H1 (cell line): ENCODE data around the gene CDC42BPB.

Experiments
- CHD7 ChIP-seq: fragments of 300-600 bp; sonication (generic); IDR thresholded peaks from 2 replicates; pipeline ENCODE4 v1.7.1; 2012; ENCODE audit warnings: low read length, moderate library complexity, mild to moderate bottlenecking, inconsistent platforms; ENCODE audit not compliant: insufficient replicate concordance
- CREB1 ChIP-seq: IDR thresholded peaks from 2 replicates; pipeline ENCODE4 v1.6.1; 2012; ENCODE audit warnings: inconsistent platforms
- CTCF ChIP-seq, 3 experiments: IDR thresholded peaks; 1 replicate in 2 of 3; 2 replicates in 1 of 3; pipeline versions ENCODE4 v1.5.1 to v1.6.1; 2011; ENCODE audit warnings: low read length in 3 of 3, mild to moderate bottlenecking in 3 of 3, inconsistent platforms in 2 of 3, low read depth in 1 of 3, moderate library complexity in 1 of 3; ENCODE audit not compliant: insufficient read depth in 1 of 3; ENCODE audit errors: control extremely low read depth in 1 of 3
- JUN ChIP-seq: IDR thresholded peaks from 2 replicates; pipeline ENCODE4 v1.6.1; 2011; ENCODE audit warnings: low read depth, mild to moderate bottlenecking, improper control_type of control experiment, low read length
- MAX ChIP-seq: IDR thresholded peaks from 2 replicates; pipeline ENCODE4 v1.6.1; 2012; ENCODE audit warnings: inconsistent platforms
- POLR2A ChIP-seq, 2 experiments: IDR thresholded peaks; 1 replicate in 1 of 2; 2 replicates in 1 of 2; pipeline ENCODE4 v1.6.1; 2011; ENCODE audit warnings: low read depth in 2 of 2, low read length in 2 of 2, mild to moderate bottlenecking in 2 of 2; ENCODE audit errors: control extremely low read depth in 1 of 2
- RAD21 ChIP-seq, 2 experiments: IDR thresholded peaks in 1 of 2; conservative IDR thresholded peaks in 1 of 2; 2 replicates each; pipeline ENCODE4 v1.6.1; 2011; ENCODE audit warnings: low read depth in 2 of 2, low read length in 2 of 2, improper control_type of control experiment in 1 of 2, inconsistent platforms in 1 of 2, mild to moderate bottlenecking in 1 of 2, moderate library complexity in 1 of 2
- RFX5 ChIP-seq: IDR thresholded peaks from 2 replicates; pipeline ENCODE4 v1.6.1; 2011; ENCODE audit warnings: low read depth, low read length, improper control_type of control experiment, borderline replicate concordance

GRCh38 chr14:103043257-103044015 lies 13.9 kb downstream of the CDC42BPB start:
- TF ChIP-seq CTCF (IDR thresholded peaks at IDR 0.05; ENCODE audit: control extremely low read depth in 1 of 3, insufficient read depth in 1 of 3, low read depth in 1 of 3, low read length in 3 of 3) (no peak), CHD7 (no peak), POLR2A (IDR thresholded peaks at IDR 0.05; ENCODE audit: control extremely low read depth in 1 of 2, low read depth in 2 of 2, low read length in 2 of 2) (no peak), JUN (no peak), RFX5 (no peak), RAD21 (IDR thresholded peaks at IDR 0.05 in 1 of 2, conservative IDR thresholded peaks at IDR 0.05 in 1 of 2; ENCODE audit: low read depth in 2 of 2, low read length in 2 of 2) (no peak), MAX (no peak), CREB1 (no peak)
